Neuronal stem cell (in vitro differentiated cells): Measurements from ENCODE around the gene ZNF366.

Experiments used
- DNase-seq: peaks from one replicate; pipeline ENCODE4 v3.0.0-alpha.2; 2013; ENCODE audit warnings: low spot score
- H2AFZ ChIP-seq: one replicate; pipeline ENCODE4 v1.6.1; 2013; ENCODE audit warnings: mild to moderate bottlenecking, low read length, inconsistent platforms
- H2AK5ac ChIP-seq: 2 replicates; pipeline ENCODE4 v1.6.1; 2013; ENCODE audit warnings: low read depth, mild to moderate bottlenecking, inconsistent platforms, low read length, moderate library complexity, mixed read lengths
- H2BK120ac ChIP-seq: 2 replicates; pipeline ENCODE4 v1.6.1; 2013; ENCODE audit warnings: low read depth, mild to moderate bottlenecking, inconsistent platforms, low read length, moderate library complexity, mixed read lengths
- H2BK12ac ChIP-seq: one replicate; pipeline ENCODE4 v1.6.1; 2013; ENCODE audit warnings: low read length, inconsistent platforms
- H2BK15ac ChIP-seq: 2 replicates; pipeline ENCODE4 v1.6.1; 2013; ENCODE audit warnings: mild to moderate bottlenecking, low read length, inconsistent platforms, mixed read lengths
- H2BK5ac ChIP-seq: one replicate; pipeline ENCODE4 v1.6.1; 2013; ENCODE audit warnings: inconsistent platforms, mild to moderate bottlenecking, low read length, moderate library complexity
- H3K14ac ChIP-seq: one replicate; pipeline ENCODE4 v1.6.1; 2013; ENCODE audit warnings: low read length, inconsistent platforms
- H3K18ac ChIP-seq: 2 replicates; pipeline ENCODE4 v1.6.1; 2013; ENCODE audit warnings: low read length, inconsistent platforms
- H3K23ac ChIP-seq: 2 replicates; pipeline ENCODE4 v1.6.1; 2013; ENCODE audit warnings: low read depth, mild to moderate bottlenecking, mixed read lengths, low read length, inconsistent platforms; ENCODE audit not compliant: poor library complexity
- H3K27ac ChIP-seq: replicated peaks from 3 replicates; pipeline ENCODE4 v1.5.1; 2013; ENCODE audit warnings: low read length, inconsistent platforms
- H3K27me3 ChIP-seq, 3 experiments: 2 replicates each; pipeline ENCODE4 v1.6.1; 2013; ENCODE audit warnings: low read length in 3 of 3, mild to moderate bottlenecking in 2 of 3, inconsistent platforms in 1 of 3, low read depth in 1 of 3, mixed read lengths in 1 of 3, moderate library complexity in 1 of 3; ENCODE audit not compliant: control insufficient read depth in 3 of 3, insufficient read depth in 3 of 3
- H3K36me3 ChIP-seq, 2 donors: replicated peaks in 1 of 2; 2 replicates each; pipeline ENCODE4 v1.6.1; 2013; ENCODE audit warnings: low read length in 2 of 2; ENCODE audit not compliant: control insufficient read depth in 2 of 2, insufficient read depth in 2 of 2
- H3K4ac ChIP-seq: 2 replicates; pipeline ENCODE4 v1.6.1; 2013; ENCODE audit warnings: inconsistent platforms, mild to moderate bottlenecking, low read length, moderate library complexity
- H3K4me1 ChIP-seq, 2 donors: 1 replicate in 1 of 2; 2 replicates in 1 of 2; pipeline ENCODE4 v1.6.1; 2013; ENCODE audit warnings: low read length in 2 of 2, low read depth in 1 of 2; ENCODE audit not compliant: control insufficient read depth in 2 of 2, insufficient read depth in 1 of 2
- H3K4me2 ChIP-seq: one replicate; pipeline ENCODE4 v1.6.1; 2013; ENCODE audit warnings: mild to moderate bottlenecking, low read length, inconsistent platforms; ENCODE audit not compliant: insufficient read depth, poor library complexity, severe bottlenecking
- H3K4me3 ChIP-seq, 2 donors: 2 replicates each; pipeline ENCODE4 v1.5.1; 2013; ENCODE audit warnings: low read length in 2 of 2, mild to moderate bottlenecking in 2 of 2, inconsistent platforms in 1 of 2, moderate library complexity in 1 of 2
- H3K79me1 ChIP-seq: one replicate; pipeline ENCODE4 v1.6.1; 2013; ENCODE audit warnings: low read depth, mild to moderate bottlenecking, inconsistent platforms, low read length, moderate library complexity
- H3K9ac ChIP-seq: one replicate; pipeline ENCODE4 v1.6.1; 2013; ENCODE audit warnings: mild to moderate bottlenecking, low read depth, low read length, inconsistent platforms; ENCODE audit not compliant: poor library complexity
- H3K9me3 ChIP-seq, 2 donors: replicated peaks in 1 of 2; 2 replicates each; pipeline versions ENCODE3 to v1.6.1; 2013; ENCODE audit warnings: low read length in 2 of 2, mild to moderate bottlenecking in 2 of 2, inconsistent platforms in 1 of 2, low read depth in 1 of 2, mixed read lengths in 1 of 2, moderate library complexity in 1 of 2; ENCODE audit not compliant: control insufficient read depth in 2 of 2, insufficient read depth in 1 of 2
- H4K8ac ChIP-seq: one replicate; pipeline ENCODE4 v1.6.1; 2013; ENCODE audit warnings: low read depth, mild to moderate bottlenecking, inconsistent platforms, low read length, moderate library complexity
- H4K91ac ChIP-seq: one replicate; pipeline ENCODE4 v1.6.1; 2013; ENCODE audit warnings: low read length, low read depth, mild to moderate bottlenecking, inconsistent platforms; ENCODE audit not compliant: poor library complexity
- WGBS, 2 donors: extraction: QIAGEN DNeasy Blood & Tissue Kit; methylation state at CpG; one replicate each; pipeline ENCODE4 v1.1.7; 2013; ENCODE audit warnings: missing lambda C conversion rate in 2 of 2, mixed read lengths in 1 of 2; ENCODE audit not compliant: insufficient read length in 2 of 2, insufficient replicate concordance in 1 of 2; ENCODE audit errors: extremely low coverage in 2 of 2; 5-methylcytosine and 5-hydroxymethylcytosine counted together

ZNF366 gene

GRCh38 chr5:72447751-72448150, 59.5 kb downstream of the ZNF366 start:
- Histone ChIP-seq H3K14ac (no peak overlapping the region), H3K9me3 (no peaks in the 10 kb centered on the region), H2BK12ac (no peak overlapping the region), H2BK15ac (no peak overlapping the region), H3K4me2 (no peak overlapping the region), H4K8ac (no peak overlapping the region), H3K4me1 (peaks cover 16 to 33% of the 10 kb centered on the region in 2 donors), H3K9ac (no peak overlapping the region), H3K4me3 (no peak overlapping the region), H2BK5ac (no peak overlapping the region), H2AK5ac (no peak overlapping the region), H3K4ac (no peak overlapping the region), H3K18ac (no peak overlapping the region), H3K27me3 (no peaks in the 10 kb centered on the region), H4K91ac (no peak overlapping the region), H3K36me3 (no peaks in the 10 kb centered on the region), H2BK120ac (no peak overlapping the region), H3K27ac (no peak overlapping the region), H3K23ac (no peak overlapping the region), H2AFZ (no peak overlapping the region), H3K79me1 (no peaks in the 10 kb centered on the region)
- no CpG with 5 or more reads among the region's 4 CpGs for WGBS, 2 donors
- DNase-seq: no peak

- peaks cover 3 to 15% of the 10 kb centered on the region in 2 donors for H3K4me1 ChIP-seq
- H4K8ac ChIP-seq: no peak overlapping the region
- H3K4me3 ChIP-seq: no peak overlapping the region
- no peak overlapping the region for H2AK5ac ChIP-seq
- H2BK12ac ChIP-seq: no peak overlapping the region
- peak overlapping the region; percentile 32 for H2AFZ ChIP-seq
- H2BK120ac ChIP-seq: no peak overlapping the region
- WGBS, 2 donors: no CpG with 5 or more reads among the region's 2 CpGs
- no peak overlapping the region for H3K27ac ChIP-seq
- no peak overlapping the region for H3K4ac ChIP-seq
- no peak overlapping the region for H2BK15ac ChIP-seq
- H3K14ac ChIP-seq: no peak overlapping the region
- no peaks in the 10 kb centered on the region for H3K9me3 ChIP-seq
- no peaks in the 10 kb centered on the region for H3K36me3 ChIP-seq
- no peak overlapping the region for H4K91ac ChIP-seq
- no peak overlapping the region for H3K23ac ChIP-seq
- no peak overlapping the region for H3K18ac ChIP-seq
- no peak for DNase-seq
- H3K27me3 ChIP-seq: no peaks in the 10 kb centered on the region
- H3K79me1 ChIP-seq: no peaks in the 10 kb centered on the region
- no peak overlapping the region for H3K9ac ChIP-seq
- no peak overlapping the region for H3K4me2 ChIP-seq
- H2BK5ac ChIP-seq: no peak overlapping the region
These were observed 61.2 kb downstream of the ZNF366 start for GRCh38 chr5:72445969-72446368.

GRCh38 chr5:72443883-72444282, 63.3 kb downstream of the ZNF366 start:
- Histone ChIP-seq H2BK5ac (no peak overlapping the region), H4K8ac (no peak overlapping the region), H3K79me1 (no peaks in the 10 kb centered on the region), H3K14ac (no peak overlapping the region), H2AFZ (peak overlapping the region; percentile 66), H3K4me3 (no peak overlapping the region), H3K9ac (no peak overlapping the region), H3K4me1 (peaks cover 3 to 12% of the 10 kb centered on the region in 2 donors), H4K91ac (no peak overlapping the region), H2BK120ac (no peak overlapping the region), H3K18ac (peak overlapping the region; percentile 48), H3K36me3 (no peaks in the 10 kb centered on the region), H3K27ac (no peak overlapping the region), H3K23ac (no peak overlapping the region), H3K4me2 (no peak overlapping the region), H2BK15ac (no peak overlapping the region), H2BK12ac (no peak overlapping the region), H2AK5ac (no peak overlapping the region), H3K27me3 (no peaks in the 10 kb centered on the region), H3K4ac (peak overlapping the region; percentile 79), H3K9me3 (no peaks in the 10 kb centered on the region)
- no peak for DNase-seq
- WGBS, 2 donors: no CpG with 5 or more reads among the region's 14 CpGs

- WGBS, 2 donors: no CpG with 5 or more reads among the region's 3 CpGs
- Histone ChIP-seq H2BK5ac (no peak overlapping the region), H2AFZ (no peak overlapping the region), H3K36me3 (no peaks in the 10 kb centered on the region), H4K91ac (no peak overlapping the region), H3K27ac (no peak overlapping the region), H3K23ac (no peak overlapping the region), H2BK15ac (no peak overlapping the region), H4K8ac (no peak overlapping the region), H3K4me3 (no peak overlapping the region), H3K9me3 (no peaks in the 10 kb centered on the region), H3K9ac (no peak overlapping the region), H2AK5ac (no peak overlapping the region), H3K27me3 (no peaks in the 10 kb centered on the region), H2BK120ac (no peak overlapping the region), H3K14ac (no peak overlapping the region), H3K4me2 (no peak overlapping the region), H3K4ac (no peak overlapping the region), H3K79me1 (no peaks in the 10 kb centered on the region), H3K18ac (no peak overlapping the region), H3K4me1 (peaks cover 3 to 12% of the 10 kb centered on the region in 2 donors), H2BK12ac (no peak overlapping the region)
- DNase-seq: no peak
These were observed 65.2 kb downstream of the ZNF366 start for GRCh38 chr5:72441862-72442540.
